ENCODE data around the gene RTL3. TPM values are rescaled to one million over a fixed set of nuclear protein-coding genes. Genes with fewer than 3 reads are reported as not detected.

Gene RTL3
- total and polyA plus RNA-seq, 9 of the 15 experiments (the other 6 are each of a cell fraction or from before 2014, with no cell fraction given): not detected

DNA sequence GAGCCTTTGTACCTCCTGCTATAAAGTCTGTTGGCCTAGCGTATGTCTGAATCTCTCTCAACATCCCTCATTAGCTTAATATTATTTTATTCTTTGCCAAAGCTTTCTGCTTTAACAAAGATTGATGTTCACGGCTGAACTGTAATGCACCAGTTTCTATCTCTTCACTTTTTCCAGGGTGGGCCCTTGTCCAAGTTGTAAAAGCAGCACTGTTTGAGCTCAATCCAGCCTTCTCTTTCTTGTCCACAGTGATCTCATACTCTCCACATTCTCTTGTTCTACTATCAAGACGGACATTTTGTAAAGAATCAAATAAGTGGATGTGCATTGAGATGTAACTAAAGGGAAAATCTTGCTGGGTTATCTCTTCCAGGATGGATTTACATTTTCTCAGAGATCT lies 34.4 kb upstream of the RTL3 start:
- Histone ChIP-seq H3K27me3 (ENCODE audit: control insufficient read depth in 2 of 2, insufficient read depth in 2 of 2, low read length in 2 of 2) (no peaks in the 10 kb centered on the region), H3K9me3 (replicated peaks; ENCODE audit: control insufficient read depth, insufficient read depth, low read depth, low read length) (no peaks in the 10 kb centered on the region), H3K79me2 (ENCODE audit: control insufficient read depth, insufficient read depth, low read length) (no peaks in the 10 kb centered on the region), H2AFZ (ENCODE audit: low read depth, low read length) (no peak overlapping the region), H3K27ac (ENCODE audit: extremely low read depth, low read depth, low read length) (no peak overlapping the region), H3K4me3 (no peak overlapping the region), H3K4me1 (replicated peaks in 1 of 2; ENCODE audit: control insufficient read depth in 2 of 2, insufficient read depth in 2 of 2, low read length in 2 of 2) (no peaks in the 10 kb centered on the region), H3K9ac (ENCODE audit: insufficient read depth in 1 of 2, low read depth in 2 of 2, low read length in 2 of 2) (no peak overlapping the region), H3K4me2 (ENCODE audit: insufficient read depth, low read length) (no peak overlapping the region), H3K36me3 (ENCODE audit: control insufficient read depth, insufficient read depth, low read length) (no peaks in the 10 kb centered on the region), H3K9me1 (ENCODE audit: control insufficient read depth, insufficient read depth, low read length) (no peaks in the 10 kb centered on the region), H4K20me1 (replicated peaks; ENCODE audit: control insufficient read depth, insufficient read depth, low read length) (no peaks in the 10 kb centered on the region)
- TF ChIP-seq KLF6 (CRISPR knock-in tag; IDR thresholded peaks at IDR 0.05; ENCODE audit: borderline replicate concordance): no peak
- no peak for TF ChIP-seq ZNF174 (CRISPR knock-in tag; IDR thresholded peaks at IDR 0.05)
- no peak for TF ChIP-seq ZKSCAN3 (CRISPR knock-in tag; IDR thresholded peaks at IDR 0.05)
- no peak for TF ChIP-seq ZNF232 (CRISPR knock-in tag; IDR thresholded peaks at IDR 0.05)
- TF ChIP-seq, protein P1, sequence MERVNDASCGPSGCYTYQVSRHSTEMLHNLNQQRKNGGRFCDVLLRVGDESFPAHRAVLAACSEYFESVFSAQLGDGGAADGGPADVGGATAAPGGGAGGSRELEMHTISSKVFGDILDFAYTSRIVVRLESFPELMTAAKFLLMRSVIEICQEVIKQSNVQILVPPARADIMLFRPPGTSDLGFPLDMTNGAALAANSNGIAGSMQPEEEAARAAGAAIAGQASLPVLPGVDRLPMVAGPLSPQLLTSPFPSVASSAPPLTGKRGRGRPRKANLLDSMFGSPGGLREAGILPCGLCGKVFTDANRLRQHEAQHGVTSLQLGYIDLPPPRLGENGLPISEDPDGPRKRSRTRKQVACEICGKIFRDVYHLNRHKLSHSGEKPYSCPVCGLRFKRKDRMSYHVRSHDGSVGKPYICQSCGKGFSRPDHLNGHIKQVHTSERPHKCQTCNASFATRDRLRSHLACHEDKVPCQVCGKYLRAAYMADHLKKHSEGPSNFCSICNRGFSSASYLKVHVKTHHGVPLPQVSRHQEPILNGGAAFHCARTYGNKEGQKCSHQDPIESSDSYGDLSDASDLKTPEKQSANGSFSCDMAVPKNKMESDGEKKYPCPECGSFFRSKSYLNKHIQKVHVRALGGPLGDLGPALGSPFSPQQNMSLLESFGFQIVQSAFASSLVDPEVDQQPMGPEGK (CRISPR knock-in tag; IDR thresholded peaks at IDR 0.05; ENCODE audit: borderline replicate concordance): no peak
- TF ChIP-seq MEF2D (tag; conservative IDR thresholded peaks at IDR 0.05; ENCODE audit: low read depth): no peak
- no peak for TF ChIP-seq ZFP1 (CRISPR knock-in tag; IDR thresholded peaks at IDR 0.05)
- TF ChIP-seq, protein P2, sequence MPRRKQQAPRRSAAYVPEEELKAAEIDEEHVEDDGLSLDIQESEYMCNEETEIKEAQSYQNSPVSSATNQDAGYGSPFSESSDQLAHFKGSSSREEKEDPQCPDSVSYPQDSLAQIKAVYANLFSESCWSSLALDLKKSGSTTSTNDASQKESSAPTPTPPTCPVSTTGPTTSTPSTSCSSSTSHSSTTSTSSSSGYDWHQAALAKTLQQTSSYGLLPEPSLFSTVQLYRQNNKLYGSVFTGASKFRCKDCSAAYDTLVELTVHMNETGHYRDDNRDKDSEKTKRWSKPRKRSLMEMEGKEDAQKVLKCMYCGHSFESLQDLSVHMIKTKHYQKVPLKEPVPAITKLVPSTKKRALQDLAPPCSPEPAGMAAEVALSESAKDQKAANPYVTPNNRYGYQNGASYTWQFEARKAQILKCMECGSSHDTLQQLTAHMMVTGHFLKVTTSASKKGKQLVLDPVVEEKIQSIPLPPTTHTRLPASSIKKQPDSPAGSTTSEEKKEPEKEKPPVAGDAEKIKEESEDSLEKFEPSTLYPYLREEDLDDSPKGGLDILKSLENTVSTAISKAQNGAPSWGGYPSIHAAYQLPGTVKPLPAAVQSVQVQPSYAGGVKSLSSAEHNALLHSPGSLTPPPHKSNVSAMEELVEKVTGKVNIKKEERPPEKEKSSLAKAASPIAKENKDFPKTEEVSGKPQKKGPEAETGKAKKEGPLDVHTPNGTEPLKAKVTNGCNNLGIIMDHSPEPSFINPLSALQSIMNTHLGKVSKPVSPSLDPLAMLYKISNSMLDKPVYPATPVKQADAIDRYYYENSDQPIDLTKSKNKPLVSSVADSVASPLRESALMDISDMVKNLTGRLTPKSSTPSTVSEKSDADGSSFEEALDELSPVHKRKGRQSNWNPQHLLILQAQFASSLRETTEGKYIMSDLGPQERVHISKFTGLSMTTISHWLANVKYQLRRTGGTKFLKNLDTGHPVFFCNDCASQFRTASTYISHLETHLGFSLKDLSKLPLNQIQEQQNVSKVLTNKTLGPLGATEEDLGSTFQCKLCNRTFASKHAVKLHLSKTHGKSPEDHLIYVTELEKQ (CRISPR knock-in tag; IDR thresholded peaks at IDR 0.05): no peak
- no peak for TF ChIP-seq SETDB1 (IDR thresholded peaks at IDR 0.05; ENCODE audit: low read length)
- TF ChIP-seq ETV1 (tag; conservative IDR thresholded peaks at IDR 0.05; ENCODE audit: low read depth): no peak
- ChIA-PET POLR2A (interaction anchor here (0.7 kb wide), 1 partner anchor 15 kb away, joined by 4 read pairs; no protein-coding TSS in a partner anchor), CTCF (ENCODE audit: low intra/inter-chr PET ratio) (no interaction called here)
- BruUV-seq (replicated peaks): no TSS peak
- ATAC-seq: no peak
- FAIRE-seq: no peak
- intact Hi-C loops (cut with micrococcal nuclease) (no loop called here), in situ Hi-C loops (cut with MboI) (no loop called here)
- WGBS (ENCODE audit: insufficient coverage, low coverage, missing lambda C conversion rate): 6% methylated on average over 3 of the region's 3 CpGs
- DNase-seq (ENCODE audit: extremely low read depth in 1 of 4, low spot score in 3 of 4): no peak

All from K562 (cell line).